Loucy (cell line): Measurements from ENCODE around the gene FZR1.

Experiments
- H2AFZ ChIP-seq: fragments of 200-600 bp; sonication (generic); 2 replicates; pipeline ENCODE4 v1.6.0; 2016; ENCODE audit warnings: antibody characterized with exemption, mild to moderate bottlenecking, low read length, moderate library complexity
- H3F3A ChIP-seq: fragments of 200-600 bp; 2 replicates; pipeline ENCODE4 v1.6.0; 2016; ENCODE audit warnings: antibody characterized with exemption, low read depth, mild to moderate bottlenecking
- H3K27me3 ChIP-seq: fragments of 200-600 bp; sonication (generic); 2 replicates; pipeline ENCODE4 v1.6.1; 2014; ENCODE audit warnings: low read length, mild to moderate bottlenecking; ENCODE audit not compliant: insufficient read depth, poor library complexity, severe bottlenecking
- H3K36me3 ChIP-seq: fragments of 200-600 bp; sonication (generic); 2 replicates; pipeline ENCODE4 v1.6.1; 2016; ENCODE audit warnings: low read length; ENCODE audit not compliant: insufficient read depth
- H3K4me1 ChIP-seq: fragments of 200-600 bp; sonication (generic); 2 replicates; pipeline ENCODE4 v1.5.1; 2014; ENCODE audit warnings: low read length, mild to moderate bottlenecking; ENCODE audit not compliant: insufficient read depth, poor library complexity, severe bottlenecking
- H3K4me2 ChIP-seq: fragments of 200-600 bp; sonication (generic); 2 replicates; pipeline ENCODE4 v1.6.0; 2014; ENCODE audit warnings: antibody characterized with exemption, low read length, low read depth, mild to moderate bottlenecking; ENCODE audit not compliant: poor library complexity, severe bottlenecking
- H3K4me3 ChIP-seq: fragments of 200-600 bp; sonication (generic); 2 replicates; pipeline ENCODE4 v1.5.1; 2014; ENCODE audit warnings: low read length, mild to moderate bottlenecking, mixed read lengths; ENCODE audit not compliant: poor library complexity, severe bottlenecking
- H3K79me2 ChIP-seq: fragments of 200-600 bp; sonication (generic); 2 replicates; pipeline ENCODE4 v1.6.1; 2014; ENCODE audit warnings: low read length; ENCODE audit not compliant: insufficient read depth
- H3K9ac ChIP-seq: fragments of 200-600 bp; sonication (generic); 2 replicates; pipeline ENCODE4 v1.6.0; 2014; ENCODE audit warnings: mild to moderate bottlenecking, low read depth, low read length, moderate library complexity; ENCODE audit not compliant: poor library complexity, severe bottlenecking
- H3K9me2 ChIP-seq: fragments of 200-600 bp; sonication (generic); replicated peaks from 2 replicates; pipeline ENCODE4 v1.6.1; 2016; ENCODE audit warnings: low read depth, low read length, mixed read lengths
- H3K9me3 ChIP-seq: fragments of 200-600 bp; sonication (generic); 2 replicates; pipeline ENCODE4 v1.6.1; 2014; ENCODE audit warnings: mild to moderate bottlenecking, antibody characterized with exemption, low read length, low read depth; ENCODE audit not compliant: insufficient read depth
- H4K20me1 ChIP-seq: fragments of 200-600 bp; sonication (generic); 2 replicates; pipeline ENCODE4 v1.6.0; 2014; ENCODE audit warnings: antibody characterized with exemption, low read length, mild to moderate bottlenecking; ENCODE audit not compliant: insufficient read depth, poor library complexity, severe bottlenecking
- CTCF ChIP-seq: fragments of 200-600 bp; sonication (generic); conservative IDR thresholded peaks from 2 replicates; pipeline ENCODE4 v1.5.1; 2014; ENCODE audit warnings: mild to moderate bottlenecking, antibody characterized with exemption, low read length
- EZH2phosphoT487 ChIP-seq: fragments of 200-600 bp; IDR thresholded peaks from 2 replicates; pipeline ENCODE4 v1.6.1; 2018; ENCODE audit warnings: antibody characterized with exemption, mild to moderate bottlenecking, moderate library complexity, borderline replicate concordance

The FZR1 gene

GRCh38 chr19:3546119-3546518, 40.0 kb downstream of the FZR1 start:
- no peaks in the 10 kb centered on the region for H4K20me1 ChIP-seq

GRCh38 chr19:3547301-3547731, 41.2 kb downstream of the FZR1 start:
- TF ChIP-seq CTCF, result peak; percentile 55
- no peak for TF ChIP-seq EZH2phosphoT487

More at GRCh38 chr19:3546119-3546518, 40.0 kb downstream of the FZR1 start:
- Histone ChIP-seq H3K4me2 (no peak overlapping the region), H2AFZ (no peak overlapping the region), H3K4me3 (no peak overlapping the region), H3K79me2 (no peaks in the 10 kb centered on the region), H3K9me3 (no peaks in the 10 kb centered on the region), H3K9me2 (no peaks in the 10 kb centered on the region), H3K4me1 (no peaks in the 10 kb centered on the region), H3F3A (no peaks in the 10 kb centered on the region), H3K27me3 (no peaks in the 10 kb centered on the region), H3K9ac (no peak overlapping the region), H3K36me3 (peaks cover 3% of the 10 kb centered on the region; the same call in 1 of the 2 replicates)
- no peak for TF ChIP-seq CTCF
- no peak for TF ChIP-seq EZH2phosphoT487

GRCh38 chr19:3547767-3548282, 41.7 kb downstream of the FZR1 start:
- Histone ChIP-seq H3K9me2 (no peaks in the 10 kb centered on the region), H2AFZ (no peak overlapping the region), H3K79me2 (peaks cover 4% of the 10 kb centered on the region; the same call in 1 of the 2 replicates), H3K27me3 (no peaks in the 10 kb centered on the region), H3K9ac (no peak overlapping the region), H3F3A (no peaks in the 10 kb centered on the region), H3K4me2 (no peak overlapping the region), H3K9me3 (no peaks in the 10 kb centered on the region), H3K36me3 (peaks cover 3% of the 10 kb centered on the region; the same call in 1 of the 2 replicates), H3K4me3 (no peak overlapping the region), H3K4me1 (no peaks in the 10 kb centered on the region), H4K20me1 (no peaks in the 10 kb centered on the region)
- TF ChIP-seq EZH2phosphoT487 (no peak), CTCF (no peak)

More at GRCh38 chr19:3547301-3547731, 41.2 kb downstream of the FZR1 start:
- H3K4me2 ChIP-seq, result no peak overlapping the region
- no peaks in the 10 kb centered on the region for H3F3A ChIP-seq
- H3K4me1 ChIP-seq, result no peaks in the 10 kb centered on the region
- no peaks in the 10 kb centered on the region for H3K9me2 ChIP-seq
- H3K9ac ChIP-seq, result no peak overlapping the region
- no peak overlapping the region for H3K4me3 ChIP-seq
- H3K27me3 ChIP-seq, result no peaks in the 10 kb centered on the region
- no peaks in the 10 kb centered on the region for H4K20me1 ChIP-seq
- no peaks in the 10 kb centered on the region for H3K79me2 ChIP-seq
- no peak overlapping the region for H2AFZ ChIP-seq
- H3K9me3 ChIP-seq, result no peaks in the 10 kb centered on the region
- H3K36me3 ChIP-seq, result peaks cover 3% of the 10 kb centered on the region; the same call in 1 of the 2 replicates
